ENCODE data around the gene PSMB11.
A peak's percentile ranks its signal among the peaks of the same experiment; 100 is the strongest.
"Not testable (repeated sequence)": the region's sequence is repeated elsewhere in the genome, so short reads cannot be mapped to it uniquely, and the experiment has no call there.

Gene PSMB11, protein sequence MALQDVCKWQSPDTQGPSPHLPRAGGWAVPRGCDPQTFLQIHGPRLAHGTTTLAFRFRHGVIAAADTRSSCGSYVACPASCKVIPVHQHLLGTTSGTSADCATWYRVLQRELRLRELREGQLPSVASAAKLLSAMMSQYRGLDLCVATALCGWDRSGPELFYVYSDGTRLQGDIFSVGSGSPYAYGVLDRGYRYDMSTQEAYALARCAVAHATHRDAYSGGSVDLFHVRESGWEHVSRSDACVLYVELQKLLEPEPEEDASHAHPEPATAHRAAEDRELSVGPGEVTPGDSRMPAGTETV

DNA sequence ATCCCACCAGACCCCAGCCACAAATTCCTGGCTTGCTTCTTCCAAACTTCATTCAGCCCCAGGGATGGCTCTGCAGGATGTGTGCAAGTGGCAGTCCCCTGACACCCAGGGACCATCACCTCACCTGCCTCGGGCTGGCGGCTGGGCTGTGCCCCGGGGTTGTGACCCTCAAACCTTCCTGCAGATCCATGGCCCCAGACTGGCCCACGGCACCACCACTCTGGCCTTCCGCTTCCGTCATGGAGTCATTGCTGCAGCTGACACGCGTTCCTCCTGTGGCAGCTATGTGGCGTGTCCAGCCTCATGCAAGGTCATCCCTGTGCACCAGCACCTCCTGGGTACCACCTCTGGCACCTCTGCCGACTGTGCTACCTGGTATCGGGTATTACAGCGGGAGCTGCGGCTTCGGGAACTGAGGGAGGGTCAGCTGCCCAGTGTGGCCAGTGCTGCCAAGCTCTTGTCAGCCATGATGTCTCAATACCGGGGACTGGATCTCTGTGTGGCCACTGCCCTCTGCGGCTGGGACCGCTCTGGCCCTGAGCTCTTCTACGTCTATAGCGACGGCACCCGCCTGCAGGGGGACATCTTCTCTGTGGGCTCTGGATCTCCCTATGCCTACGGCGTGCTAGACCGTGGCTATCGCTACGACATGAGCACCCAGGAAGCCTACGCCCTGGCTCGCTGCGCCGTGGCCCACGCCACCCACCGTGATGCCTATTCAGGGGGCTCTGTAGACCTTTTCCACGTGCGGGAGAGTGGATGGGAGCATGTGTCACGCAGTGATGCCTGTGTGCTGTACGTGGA lies at the start of gene PSMB11:
Gene PSMB11, plus strand, starts transcription at position 51 of the 804 bp plus-strand sequence. Its CDS starts 14 bp downstream, at position 65.
- DNase-seq = no peak

DNA sequence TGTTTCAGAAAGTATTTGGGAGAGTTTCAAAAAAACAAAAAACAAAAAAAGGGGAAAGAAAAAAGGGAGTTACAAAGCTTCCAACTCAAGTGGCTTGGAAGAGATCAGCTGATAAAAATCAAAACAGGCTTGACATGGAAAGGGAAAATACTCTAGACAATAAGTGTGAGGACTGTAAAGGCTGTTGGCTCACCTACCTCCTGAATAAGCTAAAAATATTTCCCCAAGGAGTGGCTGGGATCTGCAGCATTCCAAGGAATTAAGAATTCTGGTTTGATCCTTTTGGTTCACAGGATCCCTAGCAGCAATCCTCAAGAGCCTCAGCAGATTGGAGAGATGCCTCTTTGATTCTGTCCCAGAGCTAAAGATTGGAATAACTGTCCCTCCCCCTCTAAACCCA lies 48.5 kb upstream of the PSMB11 start:
- no peak for DNase-seq

DNA sequence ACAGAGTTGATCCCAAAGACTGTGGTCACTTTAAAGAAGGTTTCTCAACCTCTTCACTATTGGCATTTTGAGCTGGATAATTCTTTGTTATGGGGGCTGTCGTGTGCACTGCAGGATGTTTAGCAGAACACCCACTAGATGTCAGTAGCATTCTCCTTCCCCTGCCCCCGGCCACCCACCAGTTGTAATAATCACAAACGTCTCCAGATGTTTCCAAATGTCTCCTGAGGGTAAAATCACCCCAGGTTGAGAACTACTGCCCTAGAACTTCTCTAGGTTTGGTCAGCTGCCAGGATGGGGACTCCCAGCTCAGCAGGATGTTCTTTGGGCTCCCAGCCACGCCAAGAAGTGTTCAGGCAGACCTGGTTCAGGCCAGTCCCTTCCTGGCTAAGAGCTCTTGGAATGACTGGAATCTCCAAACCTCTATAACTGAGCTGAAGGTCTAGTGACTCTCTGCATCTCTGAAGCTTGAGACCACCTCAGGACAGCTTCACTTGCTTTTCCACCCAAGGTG lies 47.2 kb upstream of the PSMB11 start:
- DNase-seq = peak; percentile 24 to 35

DNA sequence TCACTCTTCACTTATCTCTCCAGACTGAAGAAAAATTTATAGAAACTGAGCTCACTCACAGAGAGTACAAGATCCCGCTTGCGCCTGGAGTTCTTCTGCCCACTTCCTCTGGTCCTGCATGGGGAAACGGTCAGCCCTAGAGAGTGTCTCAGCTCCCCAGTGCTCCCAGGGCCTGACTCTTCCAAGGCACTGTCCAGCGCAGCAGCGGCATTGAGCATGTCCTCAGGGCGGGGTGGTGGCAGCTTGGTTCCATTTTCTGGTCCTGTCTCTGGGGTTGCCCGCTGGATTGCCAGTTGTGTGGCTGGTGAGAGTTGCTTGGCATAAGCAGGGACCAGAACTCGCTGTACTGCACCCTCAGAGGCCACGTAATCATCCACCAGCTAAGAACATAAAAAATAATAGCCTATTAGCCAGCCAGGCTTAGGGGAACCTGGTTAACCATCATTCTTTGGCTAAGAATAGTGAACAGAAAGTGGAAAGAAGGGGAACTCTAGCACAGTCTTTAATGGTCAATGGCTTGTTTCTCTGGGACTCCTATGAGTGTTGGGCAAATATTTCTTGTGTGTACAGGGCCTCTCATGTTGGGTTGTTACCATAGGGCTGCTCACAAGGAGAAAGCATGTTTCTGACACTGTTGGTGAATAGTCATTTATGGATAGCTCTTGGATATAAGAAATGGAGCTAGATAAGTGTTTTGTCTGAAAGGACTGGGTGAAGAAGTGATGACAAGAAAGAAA lies 46.0 kb upstream of the PSMB11 start:
- DNase-seq = no peak

DNA sequence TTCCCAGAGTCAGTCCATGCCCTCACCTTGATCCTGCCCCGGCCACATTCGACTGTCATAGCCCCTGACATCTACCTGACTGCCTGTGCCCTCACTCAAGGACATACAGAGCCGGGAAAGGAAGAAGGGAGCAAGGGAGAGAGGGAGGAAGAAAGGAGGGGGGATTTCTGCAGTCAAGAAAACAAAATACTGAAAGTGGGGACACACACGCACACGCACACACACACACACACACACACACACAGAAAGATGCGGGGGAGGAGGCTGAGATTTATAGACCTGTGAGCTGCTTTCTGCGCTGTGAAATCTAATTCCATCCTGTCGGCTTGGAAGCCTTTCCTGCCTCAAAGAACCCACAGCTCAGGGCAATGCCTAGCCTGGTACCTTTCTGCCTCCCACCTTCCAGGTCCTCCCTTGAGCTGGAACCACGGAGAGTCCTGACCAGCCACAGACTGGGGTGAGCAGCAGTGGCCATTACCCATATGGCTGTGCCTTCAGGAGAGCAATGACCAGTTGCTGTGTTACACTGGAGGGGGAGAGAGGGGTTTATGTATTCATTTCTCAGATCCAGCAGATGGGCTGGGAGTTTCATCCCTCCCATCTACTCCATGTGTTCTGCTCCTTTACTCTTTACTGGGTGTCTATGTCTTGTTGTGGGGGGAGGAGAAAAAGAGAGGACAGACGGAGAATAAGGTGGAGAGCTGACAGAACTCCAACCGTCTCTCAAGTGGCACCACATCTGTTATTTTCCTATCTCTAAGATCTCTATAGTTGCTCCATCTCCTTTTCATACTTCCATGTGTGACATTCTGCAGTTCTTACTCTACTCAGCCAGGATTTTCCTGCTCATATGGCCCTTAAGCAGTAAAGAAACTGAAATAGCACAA lies 45.0 kb upstream of the PSMB11 start:
- no peak for DNase-seq

DNA sequence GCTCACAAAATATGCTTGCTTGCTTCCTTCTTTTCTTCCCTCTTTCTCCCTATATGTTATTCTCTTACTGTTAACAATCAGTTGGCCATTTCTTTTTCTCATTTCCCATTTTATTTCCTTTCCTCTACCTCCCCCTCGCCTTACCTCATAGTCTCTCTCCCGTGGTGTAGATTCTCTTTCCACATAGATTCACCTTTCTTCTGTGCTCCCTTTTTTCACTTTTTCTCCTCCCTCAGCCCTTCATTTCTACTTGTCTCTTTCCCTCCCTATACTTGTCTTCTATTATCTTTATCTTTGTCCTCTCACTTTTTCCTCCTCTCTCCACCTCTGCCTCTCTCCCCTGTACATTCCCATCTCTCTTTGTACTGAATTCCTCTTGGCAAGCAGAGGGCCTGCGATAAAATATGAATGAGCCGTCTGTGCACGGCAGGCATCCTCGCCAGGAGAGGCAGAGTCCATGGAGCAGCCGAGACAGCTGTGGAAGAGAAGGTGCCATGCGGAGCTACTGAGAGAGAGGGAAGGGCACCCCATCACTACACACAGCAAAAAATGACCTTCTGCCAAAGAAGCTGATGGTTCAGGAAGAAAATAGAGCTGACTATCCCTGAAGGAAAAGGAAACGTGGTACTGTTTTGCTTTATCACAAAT lies 44.2 kb upstream of the PSMB11 start:
- no peak for DNase-seq

GRCh38 chr14:22998329-22999012 lies 43.5 kb upstream of the PSMB11 start:
- DNase-seq = no peak

DNA sequence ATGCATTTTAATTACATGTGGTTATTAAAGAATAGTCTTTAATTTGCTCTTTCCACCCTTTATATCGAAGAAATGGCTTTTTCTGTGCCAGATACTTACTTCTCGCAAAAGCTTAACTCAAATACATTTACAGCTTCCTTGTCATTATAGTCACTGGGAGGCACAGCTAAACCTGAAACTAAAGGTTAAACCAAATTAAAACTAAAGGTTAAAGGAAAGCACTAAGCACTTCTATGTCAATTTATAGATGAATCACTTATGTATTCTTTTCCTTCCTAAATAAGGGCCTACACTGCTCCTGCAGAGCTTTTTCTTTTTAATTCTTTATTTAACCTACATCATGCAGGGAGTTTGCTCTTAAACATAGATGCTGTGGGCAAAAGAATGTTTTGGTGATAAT lies 41.2 kb upstream of the PSMB11 start:
- no peak for DNase-seq

DNA sequence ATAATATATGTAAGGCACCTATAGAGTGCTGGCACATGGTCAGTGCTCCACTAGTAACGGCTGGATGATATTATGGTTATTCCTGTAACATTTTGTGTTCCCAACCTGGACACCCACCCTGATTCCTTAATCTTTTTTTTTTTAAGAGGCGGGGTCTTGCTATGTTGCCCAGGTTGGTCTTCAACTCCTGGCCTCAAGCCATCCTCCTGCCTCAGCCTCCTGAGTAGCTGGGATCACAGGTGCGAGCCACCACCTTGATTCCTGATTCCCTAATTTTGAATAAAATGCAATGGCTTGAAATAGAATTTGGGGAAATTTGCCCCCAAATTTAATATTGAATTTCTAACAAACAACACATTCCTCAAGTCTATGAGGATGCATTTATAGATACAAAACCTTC lies 39.4 kb upstream of the PSMB11 start:
- no peak for DNase-seq

DNA sequence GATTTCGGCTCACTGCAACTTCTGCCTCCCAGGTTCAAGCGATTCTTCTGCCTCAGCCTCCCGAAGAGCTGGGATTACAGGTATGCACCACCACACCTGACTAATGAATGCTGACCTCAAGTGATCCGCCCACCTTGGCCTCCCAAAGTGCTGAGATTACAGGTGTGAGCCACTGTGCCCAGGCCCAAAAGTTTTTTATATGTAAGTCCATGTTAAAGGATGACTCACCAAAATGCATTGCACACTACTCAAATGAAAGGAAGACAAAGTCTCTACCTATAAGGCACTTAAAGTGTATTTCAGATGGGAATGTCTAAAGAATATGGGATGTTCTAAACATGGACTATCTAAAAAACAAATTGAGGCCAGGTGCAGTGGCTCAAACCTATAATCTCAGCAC lies 37.7 kb upstream of the PSMB11 start:
- not testable (repeated sequence) for DNase-seq

- no peak for DNase-seq
These were observed 36.4 kb upstream of the PSMB11 start for GRCh38 chr14:23005451-23006187.

GRCh38 chr14:23006188-23006534 lies 35.9 kb upstream of the PSMB11 start:
- no peak for DNase-seq

DNA sequence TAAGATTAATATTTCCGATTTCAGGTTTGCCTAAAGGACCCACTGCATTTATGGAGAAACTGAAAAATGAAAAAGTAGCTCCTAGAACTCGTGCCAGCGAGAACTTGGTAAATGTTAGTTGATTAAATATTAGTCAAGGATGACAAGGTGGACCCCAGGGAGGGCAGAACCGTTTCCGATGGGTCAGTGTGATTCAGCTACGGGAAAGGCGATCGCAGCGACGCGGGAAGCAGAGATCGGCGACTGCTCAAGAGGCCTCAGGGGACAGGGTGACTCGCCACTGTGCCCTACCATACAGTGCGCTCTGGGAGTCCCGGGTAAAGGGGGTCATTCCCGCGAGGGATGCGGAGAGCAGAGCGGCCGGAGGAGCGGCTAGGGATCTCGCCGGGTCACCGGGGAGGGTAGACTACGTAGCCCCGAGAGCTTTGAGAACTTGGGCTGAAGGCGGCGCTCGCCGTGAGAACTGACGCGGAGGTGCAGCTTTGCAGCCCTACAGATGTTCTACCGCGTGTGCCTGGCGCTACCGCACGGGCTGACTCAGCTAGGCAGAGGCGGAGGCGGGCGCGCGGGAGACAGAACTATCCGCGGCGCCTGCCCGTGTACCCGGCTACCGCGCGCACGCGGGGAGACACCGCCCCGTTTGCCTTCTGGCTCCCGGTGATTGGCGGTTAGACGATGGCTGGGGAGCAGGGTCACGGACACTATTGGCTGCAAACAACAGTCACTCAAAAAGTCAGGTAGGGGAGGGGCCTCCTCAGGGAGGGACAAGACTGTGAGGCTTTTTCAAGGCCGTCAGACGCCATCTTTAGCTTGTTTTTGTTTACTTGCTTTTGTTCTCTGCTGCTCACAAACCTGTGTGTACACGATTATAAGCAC lies 35.2 kb upstream of the PSMB11 start:
- peak; percentile 98 to 99 for DNase-seq

DNA sequence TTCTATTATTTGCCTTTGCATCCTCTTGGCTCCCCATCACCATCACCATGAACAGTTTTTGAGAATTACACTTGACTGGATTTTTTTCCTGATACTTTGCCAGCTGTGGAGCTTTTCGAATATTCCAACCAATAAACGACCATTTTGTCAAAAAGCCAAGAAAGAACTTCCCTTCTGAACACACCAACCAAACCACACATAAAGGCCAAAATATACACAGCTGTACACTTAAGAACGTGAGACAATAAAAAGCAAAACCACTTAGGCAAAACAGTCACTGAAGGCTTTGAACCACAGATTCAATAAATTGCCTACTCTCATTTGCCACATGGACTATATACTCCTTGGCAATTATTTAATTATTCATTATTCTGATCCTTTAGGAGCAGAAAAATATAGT lies 33.2 kb upstream of the PSMB11 start:
- no peak for DNase-seq

- DNase-seq = no peak
These were observed 32.5 kb upstream of the PSMB11 start for GRCh38 chr14:23009483-23009938.

DNA sequence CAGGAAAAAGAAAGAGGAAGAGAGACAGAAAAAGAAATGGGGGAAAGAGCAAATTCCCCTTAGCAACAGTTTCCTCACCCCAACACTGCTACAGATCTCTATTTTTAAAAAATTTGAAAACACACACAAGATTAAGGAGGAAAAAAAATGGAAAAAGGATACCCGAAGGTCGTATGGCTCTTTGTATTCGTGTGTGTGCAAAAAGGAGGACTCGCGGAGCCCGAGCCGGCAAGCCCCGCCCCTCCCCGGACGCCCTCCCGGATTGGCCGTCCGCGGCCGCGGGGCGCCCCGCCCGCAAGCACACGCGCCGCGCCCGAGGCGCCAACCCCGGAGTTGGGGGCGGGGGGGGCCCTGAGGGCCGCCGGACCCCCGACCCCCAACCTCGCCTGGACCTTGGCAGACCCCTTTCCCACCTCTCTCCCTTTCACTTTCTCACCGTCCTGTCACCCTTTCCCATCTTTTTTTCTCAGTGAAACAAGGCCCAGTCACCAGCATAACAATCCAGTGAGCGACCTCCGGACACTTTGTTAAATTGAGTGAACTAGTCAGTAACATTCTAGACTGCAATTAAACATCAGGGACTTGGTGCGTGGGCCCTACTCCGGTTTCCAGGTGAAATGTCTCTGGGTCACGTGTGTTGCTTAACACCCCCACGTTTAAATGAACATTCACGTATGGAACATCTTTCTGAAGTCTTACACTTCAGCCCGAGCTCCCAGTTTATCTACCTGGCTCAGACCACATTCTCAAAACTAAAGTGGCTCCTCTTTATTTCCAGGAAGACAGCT lies 31.9 kb upstream of the PSMB11 start, which contains the start of gene C14orf93:
Gene C14orf93, minus strand, starts transcription at position 205 of the 788 bp plus-strand sequence. CDS start 11,120 bp downstream, outside the sequence.
- peak; percentile 79 for DNase-seq

DNA sequence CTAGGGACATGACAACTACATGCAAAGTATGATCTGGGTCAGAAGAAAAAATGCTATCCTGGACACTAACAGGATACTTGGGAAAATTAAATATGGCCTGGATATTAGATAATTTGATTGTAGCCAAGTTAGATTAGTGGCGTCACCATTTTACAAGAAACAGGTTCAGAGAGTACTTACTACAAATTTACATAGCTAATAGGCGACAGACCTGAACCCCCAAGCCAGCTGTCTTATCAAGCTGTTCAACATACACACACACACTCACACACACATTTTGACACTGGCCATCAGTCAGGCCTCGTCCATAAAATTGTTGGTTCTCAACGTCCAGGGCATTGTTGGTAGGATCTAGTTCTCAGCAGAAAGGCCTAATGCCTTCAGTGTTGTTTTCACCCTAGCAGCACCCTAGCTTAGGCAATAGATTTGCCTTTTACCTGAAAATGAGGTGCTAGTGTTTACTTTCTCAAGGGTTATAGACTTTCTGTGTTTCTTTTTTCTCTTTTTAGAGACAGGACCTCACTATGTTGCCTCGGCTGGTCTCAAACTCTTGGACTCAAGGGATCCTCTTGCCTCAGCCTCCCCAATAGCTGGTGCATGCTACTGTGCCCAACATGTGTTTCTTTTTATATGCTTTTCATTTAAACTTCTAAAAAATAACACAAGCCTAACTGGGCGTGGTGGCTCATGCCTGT lies 28.8 kb upstream of the PSMB11 start:
- no peak for DNase-seq

DNA sequence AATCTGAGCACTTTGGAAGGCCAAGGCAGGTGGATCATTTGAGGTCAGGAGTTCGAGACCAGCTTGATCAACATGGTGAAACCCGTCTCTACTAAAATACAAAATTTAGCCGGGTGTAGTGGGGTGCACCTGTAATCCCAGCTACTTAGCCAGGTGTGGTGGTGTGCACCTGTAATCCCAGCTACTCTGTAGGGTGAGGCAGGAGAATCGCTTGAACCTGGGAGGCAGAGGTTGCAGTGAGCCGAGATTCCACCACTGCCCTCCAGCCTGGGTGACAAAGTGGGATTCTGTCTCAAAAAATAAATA lies 28.3 kb upstream of the PSMB11 start:
- not testable (repeated sequence) for DNase-seq

Data from CD4-positive, alpha-beta T cell treated with Interleukin-1 beta for 1 hour (primary cell).